Stimulated activated CD4-positive, alpha-beta T cell treated with anti-CD3 and anti-CD28 coated beads, Interleukin-12 subunit alpha, Interleukin-12 subunit beta, amount 100 ng/mL, for 48 hours (primary cell): ENCODE measurements around the gene NEIL1.
"Not testable (repeated sequence)": the region's sequence is repeated elsewhere in the genome, so short reads cannot be mapped to it uniquely, and the experiment has no call there.

Experiments used
- DNase-seq, 3 donors: peaks; one replicate each; pipeline ENCODE4 v3.0.0-alpha.2; 2020; ENCODE audit warnings: low read depth in 2 of 3, low spot score in 1 of 3

The NEIL1 gene

DNA sequence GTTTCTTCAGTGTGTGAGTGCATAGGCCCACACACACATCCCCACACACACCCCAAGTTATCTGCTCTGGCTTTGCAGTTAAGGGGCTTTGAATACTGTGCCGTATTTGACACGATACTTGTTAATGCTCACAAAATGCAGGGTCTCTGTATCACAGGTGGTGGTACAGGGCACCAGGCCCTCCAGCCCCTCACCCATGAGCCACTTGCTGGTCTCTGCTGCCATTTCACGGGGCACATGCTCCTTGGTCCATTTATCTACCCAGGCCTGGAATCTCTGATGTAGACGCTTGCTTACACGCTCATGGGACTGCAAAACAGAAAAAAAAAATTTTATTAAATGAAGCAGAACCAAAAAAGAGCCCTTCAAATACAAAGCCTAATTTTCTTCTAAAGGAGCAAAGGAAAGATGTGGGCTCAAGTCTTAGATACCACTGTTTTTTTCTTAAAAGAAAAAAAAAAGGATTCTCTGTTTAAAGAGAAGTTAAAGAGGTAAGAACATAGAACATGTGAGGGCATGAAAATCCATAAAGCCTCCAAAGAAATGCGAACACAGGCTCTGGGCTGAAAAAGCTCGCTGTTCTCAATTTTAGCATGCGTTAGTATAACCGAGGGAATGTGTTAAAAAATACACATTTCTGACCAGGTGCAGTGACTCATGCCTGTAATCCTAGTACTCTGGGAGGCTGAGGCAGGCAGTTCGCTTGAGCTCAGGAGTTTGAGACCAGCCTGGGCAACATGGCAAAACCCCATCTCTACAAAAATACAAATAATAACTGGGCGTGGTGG, 25.3 kb downstream of the NEIL1 start:
- no peak for DNase-seq

- no peak for DNase-seq
Measured at GRCh38 chr15:75380773-75381172, 33.9 kb downstream of the NEIL1 start.

DNA sequence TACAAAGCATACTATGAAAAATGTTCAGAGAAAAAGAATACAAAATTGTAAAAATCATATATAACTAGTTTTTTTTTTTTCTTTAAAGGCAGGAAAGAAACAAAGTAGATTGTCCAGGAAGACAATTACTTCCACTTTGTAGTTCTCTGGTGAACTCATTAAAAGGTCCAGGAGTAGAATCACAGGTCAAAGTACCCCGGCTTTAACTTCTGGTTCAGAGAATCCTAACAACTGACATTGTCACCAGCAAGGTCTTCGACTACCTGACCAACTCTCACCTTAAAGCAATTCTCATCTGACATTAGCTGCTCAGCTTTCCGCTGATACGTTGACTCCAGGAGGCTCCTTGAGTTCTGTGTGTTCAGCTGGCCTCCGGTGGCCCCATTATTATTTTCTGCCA, 37.1 kb downstream of the NEIL1 start:
- DNase-seq = not testable (repeated sequence)

DNA sequence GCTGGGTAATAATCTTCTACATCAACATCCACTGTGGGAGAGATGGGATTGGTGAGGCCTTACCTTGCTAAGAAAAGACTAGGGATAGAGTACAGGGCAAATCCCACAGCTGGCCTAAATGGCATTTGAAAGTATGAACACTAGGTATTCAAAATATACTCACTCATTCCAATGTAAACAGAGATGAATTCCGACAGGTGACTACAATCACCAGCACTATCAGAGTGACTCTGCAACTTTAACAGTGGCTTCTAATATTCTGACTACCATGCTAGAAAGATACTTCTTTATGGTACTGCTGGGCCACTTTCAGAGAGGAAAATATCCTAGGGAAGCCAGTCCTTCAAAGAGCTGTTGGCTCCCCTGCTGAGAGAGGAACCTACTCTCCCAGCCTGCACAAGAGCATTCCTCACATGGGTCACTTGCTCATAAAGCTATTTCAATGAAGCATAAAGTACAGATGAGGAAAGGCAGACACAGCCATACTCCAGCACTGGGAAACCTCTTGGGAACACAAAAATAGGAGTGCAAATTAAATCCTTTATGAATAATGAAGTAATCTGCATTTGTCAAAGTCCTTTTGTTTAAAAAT, 43.0 kb downstream of the NEIL1 start:
- DNase-seq = no peak

DNA sequence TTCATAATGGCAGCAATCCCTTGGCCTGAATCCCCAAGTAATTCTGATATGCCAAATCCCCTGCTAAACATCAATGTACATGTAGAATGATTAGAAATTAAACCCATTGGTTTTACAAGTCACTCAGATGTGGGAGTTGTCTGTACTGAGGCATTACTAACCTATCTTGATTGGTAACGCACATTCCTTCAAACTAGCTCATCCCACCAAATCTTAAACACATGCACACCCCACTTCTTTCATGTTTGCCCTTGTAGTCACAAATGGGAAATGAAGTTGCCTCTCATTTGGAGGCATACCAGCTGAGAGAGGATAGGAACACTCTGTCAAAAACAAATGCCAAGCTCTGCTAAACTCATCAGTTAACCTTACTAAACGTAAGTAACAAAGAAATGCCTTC, 50.7 kb downstream of the NEIL1 start:
- DNase-seq = no peak

DNA sequence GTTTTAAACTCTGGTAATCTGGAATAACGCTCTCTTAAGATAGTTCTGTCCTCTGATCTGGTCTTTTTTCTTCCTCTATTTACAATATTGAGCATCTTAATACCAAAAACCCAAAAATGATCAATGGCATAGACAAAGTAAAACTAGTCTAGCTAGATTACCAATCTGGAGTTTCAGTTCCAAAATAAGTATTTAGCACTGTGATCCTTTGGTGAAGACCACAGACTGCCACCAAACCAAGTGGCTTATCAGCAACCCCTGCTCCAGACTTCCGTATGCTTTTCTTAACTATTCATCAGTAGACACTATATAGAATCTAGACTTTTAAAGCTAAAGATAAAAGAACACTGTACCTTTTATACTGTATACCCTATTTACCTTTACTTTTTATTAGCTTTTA, 57.1 kb downstream of the NEIL1 start:
- DNase-seq = no peak
